Psoas muscle (tissue), 8 donors: ENCODE data around the gene UGT1A5. TPM values are rescaled to one million over a fixed set of nuclear protein-coding genes. Genes with fewer than 3 reads are reported as not detected.

Source experiments
- ATAC-seq, 4 donors: fragments of 200-7000 bp; cut with Tn5 transposase; one replicate each; pipeline ENCODE4 v1.9.1; 2020; ENCODE audit warnings: moderate library complexity in 3 of 4, mild to moderate bottlenecking in 2 of 4
- DNase-seq, 2 donors: peaks; one replicate each; pipeline ENCODE4 v3.0.0-alpha.2; 2020
- H3K27ac ChIP-seq: fragments of 200-600 bp; one replicate; pipeline ENCODE4 v1.8.0; 2022
- H3K27me3 ChIP-seq, 3 donors: fragments of 200-600 bp in 1 of 3; one replicate each; pipeline versions ENCODE4 v1.6.1 to v1.8.0; 2013 to 2022; ENCODE audit warnings: low read length in 2 of 3, mild to moderate bottlenecking in 2 of 3, moderate library complexity in 1 of 3; ENCODE audit not compliant: insufficient read depth in 3 of 3
- H3K36me3 ChIP-seq, 2 donors: fragments of 200-600 bp in 1 of 2; one replicate each; pipeline versions ENCODE4 v1.6.1 to v1.8.0; 2013 to 2022; ENCODE audit warnings: low read depth in 1 of 2, mild to moderate bottlenecking in 1 of 2, moderate library complexity in 1 of 2; ENCODE audit not compliant: insufficient read depth in 1 of 2
- H3K4me1 ChIP-seq: fragments of 200-600 bp; one replicate; pipeline ENCODE4 v1.8.0; 2022
- H3K4me3 ChIP-seq: fragments of 200-600 bp; one replicate; pipeline ENCODE4 v1.8.0; 2022; ENCODE audit warnings: mild to moderate bottlenecking
- H3K9me3 ChIP-seq: fragments of 200-600 bp; one replicate; pipeline ENCODE4 v1.8.0; 2022
- WGBS, 3 donors: extraction: QIAGEN DNeasy Blood & Tissue Kit; methylation state at CpG; one replicate each; pipeline versions ENCODE4 v1.1.6 to v1.1.7; 2013; 5-methylcytosine and 5-hydroxymethylcytosine counted together
- intact Hi-C, 2 donors: fragments of 100-400 bp; cut with DNase I; formaldehyde crosslinking; loops; one replicate each; pipeline versions ENCODE4 v1.11.0 to v1.14.2; 2022
- polyA plus RNA-seq, 3 donors: library from polyadenylated mRNA; stranded (reverse); fragments of 200-250 nt; gene quantifications; one replicate each; pipeline ENCODE4 v1.2.3, GENCODE V29; 2013
- total RNA-seq, 4 donors: library from RNA; stranded (reverse); fragmentation: NEBNext Ultra II Directional in 2 of 4; extraction: Animal tissue kit (Norgen Biotek cat#: 25700) in 2 of 4; gene quantifications; one replicate each; pipeline versions ENCODE4 v1.2.1 to v1.2.4, GENCODE V29; 2021 to 2023
- TF ChIP-seq, protein P1 (sequence below): fragments of 200-600 bp; IDR thresholded peaks from one replicate; pipeline ENCODE4 v1.8.0; 2022; ENCODE audit warnings: antibody characterized with exemption
- donor health status: healthy with polysubstance abuse.
- donor health status: DM: no; HTN: no; CAD: no; lungs with moderate emphysema.
- donor health status: Bipolar disorder and iron deficiency.
- donor health status: healthy.
- donor health status: DM: yes; HTN: yes; CAD: no.
- donor health status: DM: no; HTN: no; CAD: no.
- donor health status: DM: no; HTN: no; CAD: no.
- donor health status: DM: yes; HTN: yes; CAD: no.

The UGT1A5 gene
- total and polyA plus RNA-seq, 7 donors = not detected

- no peaks in the 10 kb centered on the region for H3K36me3 ChIP-seq
- TF ChIP-seq, protein P1, sequence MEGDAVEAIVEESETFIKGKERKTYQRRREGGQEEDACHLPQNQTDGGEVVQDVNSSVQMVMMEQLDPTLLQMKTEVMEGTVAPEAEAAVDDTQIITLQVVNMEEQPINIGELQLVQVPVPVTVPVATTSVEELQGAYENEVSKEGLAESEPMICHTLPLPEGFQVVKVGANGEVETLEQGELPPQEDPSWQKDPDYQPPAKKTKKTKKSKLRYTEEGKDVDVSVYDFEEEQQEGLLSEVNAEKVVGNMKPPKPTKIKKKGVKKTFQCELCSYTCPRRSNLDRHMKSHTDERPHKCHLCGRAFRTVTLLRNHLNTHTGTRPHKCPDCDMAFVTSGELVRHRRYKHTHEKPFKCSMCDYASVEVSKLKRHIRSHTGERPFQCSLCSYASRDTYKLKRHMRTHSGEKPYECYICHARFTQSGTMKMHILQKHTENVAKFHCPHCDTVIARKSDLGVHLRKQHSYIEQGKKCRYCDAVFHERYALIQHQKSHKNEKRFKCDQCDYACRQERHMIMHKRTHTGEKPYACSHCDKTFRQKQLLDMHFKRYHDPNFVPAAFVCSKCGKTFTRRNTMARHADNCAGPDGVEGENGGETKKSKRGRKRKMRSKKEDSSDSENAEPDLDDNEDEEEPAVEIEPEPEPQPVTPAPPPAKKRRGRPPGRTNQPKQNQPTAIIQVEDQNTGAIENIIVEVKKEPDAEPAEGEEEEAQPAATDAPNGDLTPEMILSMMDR = no peak
- H3K27ac ChIP-seq = no peak overlapping the region
- peaks cover 0 to 4% (median 0%) of the 10 kb centered on the region in 3 donors for H3K27me3 ChIP-seq
- no peak for ATAC-seq
- no peaks in the 10 kb centered on the region for H3K9me3 ChIP-seq
- no peak overlapping the region for H3K4me3 ChIP-seq
- no peak for DNase-seq
- intact Hi-C loops = no loop called here
- no peaks in the 10 kb centered on the region for H3K4me1 ChIP-seq
- WGBS, 3 donors = 82 to 93% (median 85%) methylated on average over 5 of the region's 5 CpGs
Measured at GRCh38 chr2:233686928-233687327, 25.8 kb upstream of the UGT1A5 start.

- H3K27ac ChIP-seq = no peak overlapping the region
- H3K9me3 ChIP-seq = no peaks in the 10 kb centered on the region
- intact Hi-C loops = no loop called here
- ATAC-seq (no peak), DNase-seq (no peak)
- H3K4me1 ChIP-seq = no peaks in the 10 kb centered on the region
- TF ChIP-seq, protein P1 = no peak
- 76 to 85% (median 79%) methylated on average over 5 of the region's 5 CpGs for WGBS, 3 donors
- H3K36me3 ChIP-seq = no peaks in the 10 kb centered on the region
- H3K4me3 ChIP-seq = no peak overlapping the region
- peaks cover 0 to 4% (median 0%) of the 10 kb centered on the region in 3 donors for H3K27me3 ChIP-seq
Measured at GRCh38 chr2:233688341-233688740, 24.4 kb upstream of the UGT1A5 start.

DNA sequence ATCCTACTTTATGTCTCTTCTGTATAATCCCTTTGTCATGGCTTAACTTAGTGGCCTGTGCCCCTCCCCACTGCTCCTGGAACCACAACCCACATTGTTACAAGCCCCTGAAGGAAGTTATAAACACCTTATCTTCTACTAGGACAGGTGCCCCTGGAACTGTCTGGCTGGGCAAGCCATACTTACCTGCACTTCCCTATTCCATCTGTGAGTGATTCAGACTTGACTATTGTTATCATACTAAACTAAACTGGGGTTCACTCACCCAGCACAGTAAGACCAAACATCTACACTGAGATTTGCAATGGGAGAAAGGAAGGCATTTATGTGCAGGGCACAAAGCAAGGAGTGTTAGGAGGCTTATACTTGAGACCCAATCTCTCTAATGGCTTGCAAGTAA is 23.7 kb upstream of the UGT1A5 start:
- intact Hi-C loops = no loop called here
- Histone ChIP-seq H3K27ac (no peak overlapping the region), H3K36me3 (no peaks in the 10 kb centered on the region), H3K9me3 (no peaks in the 10 kb centered on the region), H3K4me1 (no peaks in the 10 kb centered on the region), H3K4me3 (no peak overlapping the region), H3K27me3 (peaks cover 0 to 4% (median 0%) of the 10 kb centered on the region in 3 donors)
- ATAC-seq (no peak), DNase-seq (no peak)
- TF ChIP-seq, protein P1 = no peak

DNA sequence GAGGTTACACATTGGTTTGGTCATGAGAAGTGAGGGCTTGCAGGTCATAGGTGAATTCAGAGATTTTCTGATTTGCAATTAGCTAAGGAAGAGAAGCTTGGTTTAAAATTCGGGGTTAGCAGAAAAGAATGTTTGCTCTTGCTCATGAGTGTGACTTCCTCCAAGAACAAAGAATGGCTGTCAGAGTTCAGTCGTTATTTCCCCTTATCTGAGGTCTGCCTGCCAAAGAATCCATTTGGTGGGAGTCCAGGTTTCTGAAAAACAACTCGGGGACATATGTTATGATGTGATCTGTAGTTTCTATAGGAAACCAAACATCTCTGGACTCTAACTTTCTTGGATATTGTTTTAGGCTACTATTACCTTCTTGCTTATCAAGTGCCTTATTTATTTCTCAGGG is 23.2 kb upstream of the UGT1A5 start:
- DNase-seq = no peak
- H3K27me3 ChIP-seq = peaks cover 0 to 4% (median 0%) of the 10 kb centered on the region in 3 donors
- intact Hi-C loops = no loop called here
- H3K36me3 ChIP-seq = no peaks in the 10 kb centered on the region
- TF ChIP-seq, protein P1 = no peak
- WGBS, 3 donors = 12 to 15% (median 14%) methylated on average over 3 of the region's 3 CpGs
- H3K4me3 ChIP-seq = no peak overlapping the region
- H3K4me1 ChIP-seq = no peaks in the 10 kb centered on the region
- no peaks in the 10 kb centered on the region for H3K9me3 ChIP-seq
- ATAC-seq = no peak
- no peak overlapping the region for H3K27ac ChIP-seq

- H3K27ac ChIP-seq = no peak overlapping the region
- WGBS, 3 donors = 59 to 63% (median 61%) methylated on average over 4 of the region's 4 CpGs
- no peak overlapping the region for H3K4me3 ChIP-seq
- H3K9me3 ChIP-seq = no peaks in the 10 kb centered on the region
- DNase-seq (no peak), ATAC-seq (no peak)
- no peaks in the 10 kb centered on the region for H3K4me1 ChIP-seq
- H3K36me3 ChIP-seq = no peaks in the 10 kb centered on the region
- H3K27me3 ChIP-seq = peaks cover 0 to 4% (median 0%) of the 10 kb centered on the region in 3 donors
- TF ChIP-seq, protein P1 = no peak
- intact Hi-C loops = no loop called here
Measured at GRCh38 chr2:233690444-233690843, 22.3 kb upstream of the UGT1A5 start.
